ENCODE measurements around the gene CCDC154.

CCDC154 gene

GRCh38 chr16:1443980-1444729 is at the start of gene CCDC154:
CCDC154 (minus strand) TSS chr16:1444556; CDS start chr16:1444322, 234 bp downstream.
- H3K27me3 Mint-ChIP-seq: no peaks in the 10 kb centered on the region
- peak within 1 kb of the TSS; percentile 87 for H3K27ac Mint-ChIP-seq
- H3K4me1 Mint-ChIP-seq: no peaks in the 10 kb centered on the region
- peaks cover 17 to 18% of the 10 kb centered on the region in 2 donors for H3K36me3 Mint-ChIP-seq
- no peak for DNase-seq
- no peak within 1 kb of the TSS for H3K4me3 Mint-ChIP-seq
- peak in 1 of 2 donors; percentile 26 for ATAC-seq (replicated peaks)
- H3K9me3 Mint-ChIP-seq: no peaks in the 10 kb centered on the region

- Mint-ChIP-seq H3K4me1 (peaks cover 9 to 21% of the 10 kb centered on the region in 2 donors), H3K27me3 (no peaks in the 10 kb centered on the region), H3K27ac (peak overlapping the region; percentile 100), H3K9me3 (no peaks in the 10 kb centered on the region), H3K36me3 (peaks cover 18 to 23% of the 10 kb centered on the region in 2 donors), H3K4me3 (peak overlapping the region; percentile 95 to 99)
- ATAC-seq (replicated peaks) (peak; percentile 38 to 41), DNase-seq (no peak)
Observed at GRCh38 chr16:1493746-1494094, 49.4 kb upstream of the CCDC154 start.

GRCh38 chr16:1492923-1493745 is 48.8 kb upstream of the CCDC154 start, which contains the start of gene TELO2:
TELO2 (plus strand) TSS chr16:1493360; CDS start chr16:1494282, 922 bp downstream.
- ATAC-seq (replicated peaks) (peak; percentile 89), DNase-seq (peak; percentile 78)
- H3K27ac Mint-ChIP-seq: peak within 1 kb of the TSS; percentile 100
- peak within 1 kb of the TSS; percentile 95 to 99 for H3K4me3 Mint-ChIP-seq
- H3K9me3 Mint-ChIP-seq: no peaks in the 10 kb centered on the region
- no peaks in the 10 kb centered on the region for H3K27me3 Mint-ChIP-seq
- H3K36me3 Mint-ChIP-seq: peaks cover 12 to 18% of the 10 kb centered on the region in 2 donors
- peaks cover 12 to 21% of the 10 kb centered on the region in 2 donors for H3K4me1 Mint-ChIP-seq

- Mint-ChIP-seq H3K27ac (peak overlapping the region; percentile 100), H3K27me3 (no peaks in the 10 kb centered on the region), H3K9me3 (no peaks in the 10 kb centered on the region), H3K36me3 (peaks cover 7 to 12% of the 10 kb centered on the region in 2 donors), H3K4me1 (peaks cover 12 to 21% of the 10 kb centered on the region in 2 donors), H3K4me3 (peak overlapping the region; percentile 95 to 99)
- ATAC-seq (replicated peaks) (no peak), DNase-seq (no peak)
Observed at GRCh38 chr16:1492082-1492922, 47.9 kb upstream of the CCDC154 start.

- H3K9me3 Mint-ChIP-seq: no peaks in the 10 kb centered on the region
- DNase-seq: no peak
- H3K36me3 Mint-ChIP-seq: peaks cover 0 to 6% of the 10 kb centered on the region in 2 donors
- peaks cover 8 to 21% of the 10 kb centered on the region in 2 donors for H3K4me1 Mint-ChIP-seq
- no peak for ATAC-seq (replicated peaks)
- no peak overlapping the region for H3K4me3 Mint-ChIP-seq
- peak overlapping the region; percentile 26 for H3K27ac Mint-ChIP-seq
- no peaks in the 10 kb centered on the region for H3K27me3 Mint-ChIP-seq
Observed at GRCh38 chr16:1491327-1491726, 47.0 kb upstream of the CCDC154 start.

GRCh38 chr16:1489077-1489476 is 44.7 kb upstream of the CCDC154 start:
- no peak overlapping the region for H3K27ac Mint-ChIP-seq
- H3K4me1 Mint-ChIP-seq: peaks cover 6 to 17% of the 10 kb centered on the region in 2 donors
- DNase-seq (no peak), ATAC-seq (replicated peaks) (no peak)
- no peaks in the 10 kb centered on the region for H3K9me3 Mint-ChIP-seq
- H3K36me3 Mint-ChIP-seq: peaks cover 0 to 3% of the 10 kb centered on the region in 2 donors
- no peaks in the 10 kb centered on the region for H3K27me3 Mint-ChIP-seq
- no peak overlapping the region for H3K4me3 Mint-ChIP-seq

- H3K9me3 Mint-ChIP-seq: no peaks in the 10 kb centered on the region
- no peaks in the 10 kb centered on the region for H3K27me3 Mint-ChIP-seq
- ATAC-seq (replicated peaks): no peak
- H3K4me1 Mint-ChIP-seq: peaks cover 6 to 12% of the 10 kb centered on the region in 2 donors
- no peak within 1 kb of the TSS for H3K4me3 Mint-ChIP-seq
- peaks cover 0 to 3% of the 10 kb centered on the region in 2 donors for H3K36me3 Mint-ChIP-seq
- no peak for DNase-seq
- H3K27ac Mint-ChIP-seq: no peak within 1 kb of the TSS
Observed at GRCh38 chr16:1488619-1489018, 44.3 kb upstream of the CCDC154 start, which contains the start of gene PTX4. PTX4 (minus strand) TSS chr16:1488944; CDS start chr16:1488909, 35 bp downstream.

- H3K4me1 Mint-ChIP-seq: peaks cover 6 to 12% of the 10 kb centered on the region in 2 donors
- no peak for DNase-seq
- no peaks in the 10 kb centered on the region for H3K27me3 Mint-ChIP-seq
- no peak overlapping the region for H3K27ac Mint-ChIP-seq
- peaks cover 0 to 3% of the 10 kb centered on the region in 2 donors for H3K36me3 Mint-ChIP-seq
- no peak for ATAC-seq (replicated peaks)
- H3K4me3 Mint-ChIP-seq: no peak overlapping the region
- H3K9me3 Mint-ChIP-seq: no peaks in the 10 kb centered on the region
Observed at GRCh38 chr16:1488054-1488601, 43.8 kb upstream of the CCDC154 start.

GRCh38 chr16:1487395-1488053 is 43.2 kb upstream of the CCDC154 start:
- Mint-ChIP-seq H3K4me1 (peaks cover 3 to 10% of the 10 kb centered on the region in 2 donors), H3K27me3 (no peaks in the 10 kb centered on the region), H3K4me3 (no peak overlapping the region), H3K36me3 (no peaks in the 10 kb centered on the region), H3K27ac (no peak overlapping the region), H3K9me3 (no peaks in the 10 kb centered on the region)
- ATAC-seq (replicated peaks): no peak
- no peak for DNase-seq

- Mint-ChIP-seq H3K27ac (peak overlapping the region; percentile 70), H3K36me3 (no peaks in the 10 kb centered on the region), H3K4me3 (no peak overlapping the region), H3K4me1 (peaks cover 3 to 8% of the 10 kb centered on the region in 2 donors), H3K27me3 (no peaks in the 10 kb centered on the region), H3K9me3 (no peaks in the 10 kb centered on the region)
- ATAC-seq (replicated peaks) (no peak), DNase-seq (no peak)
Observed at GRCh38 chr16:1486551-1487390, 42.4 kb upstream of the CCDC154 start.

- H3K4me3 Mint-ChIP-seq: no peak overlapping the region
Observed at GRCh38 chr16:1485847-1486496, 41.6 kb upstream of the CCDC154 start.

More at GRCh38 chr16:1485847-1486496, 41.6 kb upstream of the CCDC154 start:
- Mint-ChIP-seq H3K27me3 (no peaks in the 10 kb centered on the region), H3K36me3 (peaks cover 3 to 4% of the 10 kb centered on the region in 2 donors), H3K9me3 (peaks cover 3 to 4% of the 10 kb centered on the region in 2 donors), H3K27ac (no peak overlapping the region), H3K4me1 (peaks cover 7 to 16% of the 10 kb centered on the region in 2 donors)
- ATAC-seq (replicated peaks) (no peak), DNase-seq (no peak)

Data from stimulated activated naive B cell treated with anti-CD40 and anti-IgM and Interleukin-4, amounts not matched to agents 10 μg/mL and 1 μg/mL and 100 μg/mL, for 72 hours (primary cell).